GM19099 (cell line): ENCODE results near the gene LATS2.

Experiments
- POLR2A ChIP-seq: IDR thresholded peaks from 3 replicates; pipeline ENCODE4 v1.6.1; 2011; ENCODE audit warnings: low read depth; ENCODE audit not compliant: insufficient read length; ENCODE audit errors: extremely low read depth

The LATS2 gene

GRCh38 chr13:21079221-21079620, 17.8 kb upstream of the LATS2 start:
- TF ChIP-seq POLR2A = no peak

- TF ChIP-seq POLR2A = no peak
Observed at GRCh38 chr13:21078501-21078900, 17.1 kb upstream of the LATS2 start.

- TF ChIP-seq POLR2A = no peak
Observed at GRCh38 chr13:21077788-21078353, 16.5 kb upstream of the LATS2 start.

DNA sequence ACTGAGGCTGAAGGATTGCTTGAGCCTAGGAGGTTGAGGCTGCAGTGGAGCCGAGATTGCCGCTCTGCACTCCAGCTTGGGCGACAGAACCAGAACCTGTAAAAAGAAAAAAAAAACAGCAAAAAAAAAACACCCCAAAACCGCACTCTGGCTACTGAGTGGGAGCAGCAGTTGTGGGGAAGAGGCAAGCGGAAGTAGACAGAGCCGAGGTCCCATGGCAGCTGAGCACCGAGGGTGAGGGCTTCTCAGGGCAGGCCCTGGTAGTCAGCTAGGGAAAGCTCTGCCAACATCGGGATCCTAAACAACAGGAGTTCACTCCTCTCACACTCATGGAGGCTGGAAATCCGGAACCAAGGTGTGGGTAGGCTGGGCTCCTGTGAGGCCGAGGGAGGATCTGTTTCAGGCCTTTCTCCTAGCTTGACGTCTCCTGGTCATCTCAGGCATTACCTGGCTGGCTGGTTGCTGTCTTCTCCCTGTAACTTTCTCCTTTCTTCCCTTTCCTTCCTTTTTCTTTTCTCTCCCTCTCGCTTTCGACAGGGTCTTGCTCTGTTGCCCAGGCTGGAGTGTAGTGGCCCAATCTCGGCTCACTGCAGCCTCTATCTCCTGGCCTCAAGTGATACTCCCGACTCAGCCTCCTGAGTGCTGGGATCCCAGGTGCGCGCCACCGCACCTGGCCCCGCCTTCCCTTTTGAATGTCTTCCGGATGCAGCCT, 15.8 kb upstream of the LATS2 start:
- TF ChIP-seq POLR2A = no peak

GRCh38 chr13:21076253-21076652, 14.9 kb upstream of the LATS2 start:
- TF ChIP-seq POLR2A = no peak

GRCh38 chr13:21075379-21076249, 14.2 kb upstream of the LATS2 start:
- TF ChIP-seq POLR2A = no peak

- no peak for TF ChIP-seq POLR2A
Observed at GRCh38 chr13:21075011-21075378, 13.6 kb upstream of the LATS2 start.

DNA sequence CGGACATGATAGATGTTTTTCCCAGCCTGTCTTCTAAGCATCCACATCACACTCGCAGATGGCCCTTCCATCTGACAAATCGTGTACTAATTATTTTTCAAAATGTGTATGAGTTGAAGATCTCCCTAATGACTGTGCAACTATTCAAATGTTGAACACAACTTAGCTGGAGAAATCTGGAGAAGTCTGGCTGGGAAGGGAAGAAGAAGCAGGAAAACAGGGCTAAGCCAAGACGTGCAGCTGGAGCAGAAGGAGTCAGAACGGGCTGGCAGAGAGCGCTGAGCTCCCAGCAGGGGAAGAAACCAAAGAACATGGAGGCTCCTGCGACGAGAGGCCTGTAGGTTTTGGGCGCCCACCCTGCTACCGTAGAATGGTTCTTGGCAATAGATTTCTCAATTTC, 13.2 kb upstream of the LATS2 start:
- no peak for TF ChIP-seq POLR2A

DNA sequence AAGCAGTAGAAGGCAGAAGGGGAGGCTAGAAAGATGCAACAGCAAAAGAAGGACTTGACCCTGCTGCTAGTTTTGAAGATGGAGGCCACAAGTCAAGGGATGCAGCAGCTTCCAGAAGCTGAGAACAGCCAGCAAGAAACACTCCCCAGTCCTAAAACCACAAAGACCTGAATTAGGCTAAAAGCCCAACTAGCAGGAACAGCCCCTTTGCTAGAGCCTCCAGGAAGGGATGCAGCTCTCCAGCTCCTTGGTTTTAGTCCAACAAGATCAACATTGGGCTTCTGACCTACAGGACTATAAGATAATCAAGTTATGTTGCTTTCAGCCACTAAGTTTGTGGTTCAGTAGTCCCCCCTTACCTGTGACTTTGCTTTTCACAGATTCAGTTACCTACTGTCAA, 10.5 kb upstream of the LATS2 start:
- TF ChIP-seq POLR2A = no peak

GRCh38 chr13:21071015-21071414, 9.6 kb upstream of the LATS2 start:
- no peak for TF ChIP-seq POLR2A

- TF ChIP-seq POLR2A = no peak
Observed at GRCh38 chr13:21069561-21070004, 8.2 kb upstream of the LATS2 start.

GRCh38 chr13:21067848-21068247, 6.5 kb upstream of the LATS2 start:
- TF ChIP-seq POLR2A = no peak

GRCh38 chr13:21066946-21067345, 5.6 kb upstream of the LATS2 start:
- no peak for TF ChIP-seq POLR2A

GRCh38 chr13:21065686-21066085, 4.3 kb upstream of the LATS2 start:
- TF ChIP-seq POLR2A = no peak

DNA sequence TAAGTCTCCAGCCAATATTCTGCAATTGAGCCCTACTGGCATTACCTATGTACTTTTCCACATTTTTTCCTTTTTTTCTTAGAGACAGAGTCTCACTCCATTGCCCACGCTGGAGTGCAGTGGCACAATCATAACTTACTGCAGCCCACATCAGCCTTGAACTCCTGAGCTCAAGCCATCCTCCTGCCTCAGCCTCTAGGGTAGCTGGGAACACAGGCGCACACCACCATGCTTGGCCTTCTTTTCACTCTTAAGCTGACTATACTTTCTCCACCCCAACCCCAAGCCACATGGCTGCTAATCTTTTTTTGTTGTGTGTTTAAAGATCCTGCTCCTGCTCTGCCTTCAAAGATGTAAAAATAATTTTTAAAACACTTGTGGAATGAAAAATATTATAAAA, 1.6 kb upstream of the LATS2 start:
- TF ChIP-seq POLR2A = no peak

DNA sequence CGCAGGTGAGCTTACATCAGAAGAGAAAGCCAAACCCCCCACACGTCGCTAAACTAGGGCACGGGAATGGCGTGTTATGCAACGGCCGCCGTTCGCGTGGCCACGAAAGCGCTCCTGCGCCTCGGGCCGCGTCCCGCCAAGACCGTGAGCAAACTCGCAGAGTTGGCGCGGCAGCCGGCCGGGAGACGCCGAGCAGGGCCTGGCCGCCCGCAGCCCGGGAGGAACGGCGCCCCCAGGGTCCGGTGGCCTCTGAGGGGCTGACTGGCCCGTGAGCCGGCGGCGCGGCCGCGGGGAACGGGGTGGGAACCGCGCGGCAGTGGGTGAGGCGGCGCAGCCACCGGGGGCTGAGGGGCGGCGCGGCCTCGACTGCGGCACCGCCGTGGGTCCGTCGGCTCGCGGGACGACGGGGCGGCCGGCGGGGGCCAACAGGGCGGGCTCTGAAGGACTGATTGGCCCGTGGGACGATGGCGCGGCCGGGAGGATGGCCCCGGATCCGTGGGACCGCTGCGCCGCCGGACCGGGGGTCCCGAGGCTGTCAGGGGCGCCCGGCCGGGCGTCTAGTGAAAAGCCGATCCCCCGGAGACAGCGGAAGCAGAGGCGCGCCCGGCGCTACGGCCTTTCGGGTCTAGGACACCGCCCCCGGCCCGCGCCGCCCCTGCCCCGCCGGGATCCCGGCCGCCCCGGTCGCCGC, 903 bp downstream of the LATS2 start:
- no peak for TF ChIP-seq POLR2A
